Skeletal muscle tissue (tissue), 4 donors: Measurements from ENCODE around the gene SPDYA. TPM values are rescaled to one million over a fixed set of nuclear protein-coding genes. Genes with fewer than 3 reads are reported as not detected.
"Not testable (repeated sequence)": the region's sequence is repeated elsewhere in the genome, so short reads cannot be mapped to it uniquely, and the experiment has no call there.

Source experiments
- H3K27ac ChIP-seq: one replicate; pipeline ENCODE4 v1.7.0; 2013; ENCODE audit warnings: mild to moderate bottlenecking, low read depth, low read length, inconsistent platforms
- H3K27me3 ChIP-seq, 3 donors: one replicate each; pipeline ENCODE4 v1.7.0; 2013; ENCODE audit warnings: low read length in 3 of 3; ENCODE audit not compliant: control insufficient read depth in 3 of 3, insufficient read depth in 3 of 3
- H3K36me3 ChIP-seq, 3 donors: one replicate each; pipeline ENCODE4 v1.7.0; 2013; ENCODE audit warnings: low read length in 3 of 3; ENCODE audit not compliant: control insufficient read depth in 3 of 3, insufficient read depth in 3 of 3
- H3K4me1 ChIP-seq, 3 donors: one replicate each; pipeline ENCODE4 v1.7.0; 2013; ENCODE audit warnings: low read length in 3 of 3, mild to moderate bottlenecking in 3 of 3; ENCODE audit not compliant: control insufficient read depth in 3 of 3, insufficient read depth in 3 of 3
- H3K4me3 ChIP-seq, 3 donors: one replicate each; pipeline ENCODE4 v1.7.0; 2013; ENCODE audit warnings: low read length in 3 of 3
- H3K9ac ChIP-seq, 3 donors: one replicate each; pipeline ENCODE4 v1.7.0; 2013; ENCODE audit warnings: low read length in 3 of 3, mild to moderate bottlenecking in 3 of 3, moderate library complexity in 2 of 3, low read depth in 1 of 3
- H3K9me3 ChIP-seq, 3 donors: one replicate each; pipeline ENCODE4 v1.7.0; 2013; ENCODE audit warnings: low read length in 3 of 3; ENCODE audit not compliant: control insufficient read depth in 3 of 3
- total RNA-seq: library from RNA; depleted of rRNA; stranded (reverse); fragments of >200 nt; gene quantifications from one replicate; pipeline ENCODE4 v1.2.3, GENCODE V29; 2014
- donor health status: Osteomylitis.

The SPDYA gene
- total RNA-seq, 1 donor from 2014 or later = 1.0 TPM

DNA sequence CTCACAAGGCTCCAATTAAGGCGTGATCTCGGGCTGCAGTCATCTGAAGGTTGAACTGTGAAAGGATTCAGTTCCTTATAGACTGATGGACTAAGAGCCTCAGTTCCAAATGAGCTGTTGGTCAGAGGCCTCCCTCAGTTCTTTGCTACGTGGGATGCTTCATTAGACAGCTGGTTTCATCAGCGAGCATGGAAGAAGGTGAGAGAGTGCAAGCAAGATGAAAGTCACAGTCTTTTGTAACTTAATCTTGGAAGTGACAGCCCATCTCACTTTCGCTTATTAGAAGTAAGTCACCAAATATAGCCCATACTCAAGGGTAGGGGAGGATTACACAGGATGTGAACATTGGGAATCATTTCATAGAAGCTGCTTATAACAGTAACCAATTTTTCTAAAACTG lies 32.2 kb upstream of the SPDYA start:
- Histone ChIP-seq H3K4me1 (peaks cover 26 to 36% (median 31%) of the 10 kb centered on the region in 3 donors), H3K9ac (peak overlapping the region in 1 of 3 donors; percentile 2), H3K4me3 (no peak overlapping the region), H3K36me3 (peaks cover 5 to 36% (median 25%) of the 10 kb centered on the region in 3 donors), H3K27me3 (no peaks in the 10 kb centered on the region), H3K27ac (peak overlapping the region; percentile 82), H3K9me3 (no peaks in the 10 kb centered on the region)

GRCh38 chr2:28779001-28779400 lies 31.6 kb upstream of the SPDYA start:
- peak overlapping the region; percentile 82 for H3K27ac ChIP-seq
- no peak overlapping the region for H3K4me3 ChIP-seq
- H3K9me3 ChIP-seq = no peaks in the 10 kb centered on the region
- H3K27me3 ChIP-seq = no peaks in the 10 kb centered on the region
- H3K4me1 ChIP-seq = peaks cover 26 to 38% (median 31%) of the 10 kb centered on the region in 3 donors
- peak overlapping the region in 1 of 3 donors; percentile 2 for H3K9ac ChIP-seq
- H3K36me3 ChIP-seq = peaks cover 8 to 36% (median 30%) of the 10 kb centered on the region in 3 donors

DNA sequence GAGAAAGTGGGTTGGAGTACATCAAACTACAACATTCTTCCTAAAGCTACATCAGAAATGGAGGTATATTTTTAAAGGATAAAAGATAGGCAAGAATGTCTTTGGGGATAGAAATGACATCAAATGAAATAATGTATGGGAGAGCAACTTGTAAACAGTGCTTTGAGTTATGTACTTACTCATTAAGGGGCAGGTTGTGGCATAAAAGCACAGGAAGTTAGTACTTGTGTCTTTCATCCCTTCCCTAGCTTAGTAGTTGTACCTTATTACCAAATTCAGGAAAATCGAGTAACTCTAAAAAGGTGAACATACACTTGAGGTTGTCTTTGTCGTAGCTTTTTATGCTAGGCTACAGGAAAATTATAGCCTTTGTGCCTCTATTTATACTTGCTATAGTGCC lies 30.1 kb upstream of the SPDYA start:
- Histone ChIP-seq H3K27ac (no peak overlapping the region), H3K9me3 (no peaks in the 10 kb centered on the region), H3K4me1 (peaks cover 21 to 34% (median 23%) of the 10 kb centered on the region in 3 donors), H3K36me3 (peaks cover 9 to 43% (median 35%) of the 10 kb centered on the region in 3 donors), H3K27me3 (no peaks in the 10 kb centered on the region), H3K4me3 (no peak overlapping the region), H3K9ac (no peak overlapping the region)

GRCh38 chr2:28782423-28782822 lies 28.2 kb upstream of the SPDYA start:
- Histone ChIP-seq H3K9ac (no peak overlapping the region), H3K36me3 (peaks cover 11 to 51% (median 40%) of the 10 kb centered on the region in 3 donors), H3K9me3 (no peaks in the 10 kb centered on the region), H3K27ac (no peak overlapping the region), H3K4me3 (no peak overlapping the region), H3K4me1 (peaks cover 14 to 25% (median 16%) of the 10 kb centered on the region in 3 donors), H3K27me3 (no peaks in the 10 kb centered on the region)

DNA sequence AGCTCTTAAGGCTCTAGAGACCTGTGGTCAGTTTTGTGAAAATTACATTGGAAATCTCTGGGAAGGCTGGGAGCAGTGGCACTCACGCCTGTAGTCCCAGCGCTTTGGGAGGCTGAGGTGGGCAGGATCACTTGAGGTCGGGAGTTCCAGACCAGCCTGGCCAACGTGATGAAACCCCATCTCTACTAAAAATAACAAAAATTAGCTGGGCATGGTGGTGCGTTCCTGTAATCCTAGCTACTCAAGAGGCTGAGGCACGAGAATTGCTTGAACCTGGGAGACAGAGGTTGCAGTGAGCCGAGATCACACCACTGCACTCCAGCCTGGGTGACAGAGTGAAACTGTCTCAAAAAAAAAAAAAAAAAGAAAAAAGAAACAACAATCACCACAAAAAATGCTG lies 26.1 kb upstream of the SPDYA start:
- H3K4me3 ChIP-seq, H3K27me3 ChIP-seq, H3K4me1 ChIP-seq, H3K9me3 ChIP-seq, H3K9ac ChIP-seq: not testable (repeated sequence)
- peak overlapping the region; percentile 12 for H3K27ac ChIP-seq
- peaks cover 13 to 54% (median 54%) of the 10 kb centered on the region in 3 donors for H3K36me3 ChIP-seq

GRCh38 chr2:28796620-28797019 lies 14.0 kb upstream of the SPDYA start:
- H3K4me1 ChIP-seq = no peaks in the 10 kb centered on the region
- no peak overlapping the region for H3K9ac ChIP-seq
- peaks cover 6 to 34% (median 21%) of the 10 kb centered on the region in 3 donors for H3K36me3 ChIP-seq
- no peaks in the 10 kb centered on the region for H3K27me3 ChIP-seq
- no peak overlapping the region for H3K27ac ChIP-seq
- peaks cover 0 to 3% (median 2%) of the 10 kb centered on the region in 3 donors for H3K9me3 ChIP-seq
- no peak overlapping the region for H3K4me3 ChIP-seq

DNA sequence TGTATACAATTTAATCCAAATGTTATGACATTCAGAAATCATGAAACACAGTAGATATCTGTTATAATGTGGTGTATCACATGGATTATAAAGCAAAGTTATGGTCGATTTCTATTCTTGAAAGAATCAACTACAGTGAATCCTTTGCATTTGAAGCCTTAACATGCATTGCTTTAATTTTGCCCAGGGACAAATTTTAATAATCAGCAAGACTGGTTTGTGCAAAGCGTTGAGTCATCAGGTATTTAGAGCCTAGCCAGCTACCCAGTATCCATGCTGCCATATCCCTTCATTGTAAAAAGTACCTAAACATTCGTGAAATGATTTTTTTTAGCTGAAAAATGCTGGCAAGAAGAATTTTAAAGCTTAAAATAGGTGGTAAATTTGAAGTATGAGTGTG lies 8.9 kb upstream of the SPDYA start:
- Histone ChIP-seq H3K27me3 (no peaks in the 10 kb centered on the region), H3K36me3 (peaks cover 0 to 18% (median 8%) of the 10 kb centered on the region in 3 donors), H3K27ac (no peak overlapping the region), H3K9ac (no peak overlapping the region), H3K4me3 (no peak overlapping the region), H3K9me3 (no peaks in the 10 kb centered on the region), H3K4me1 (no peaks in the 10 kb centered on the region)

- H3K4me3 ChIP-seq = no peak overlapping the region
- H3K36me3 ChIP-seq = peaks cover 0 to 13% (median 8%) of the 10 kb centered on the region in 3 donors
- H3K27me3 ChIP-seq = no peaks in the 10 kb centered on the region
- no peak overlapping the region for H3K9ac ChIP-seq
- H3K9me3 ChIP-seq = no peaks in the 10 kb centered on the region
- no peak overlapping the region for H3K27ac ChIP-seq
- H3K4me1 ChIP-seq = no peaks in the 10 kb centered on the region
These were observed 7.6 kb upstream of the SPDYA start for GRCh38 chr2:28802975-28803429.

- Histone ChIP-seq H3K4me3 (peak overlapping the region; percentile 46 to 64 (median 59)), H3K36me3 (no peaks in the 10 kb centered on the region), H3K27me3 (peaks cover 0 to 5% (median 0%) of the 10 kb centered on the region in 3 donors), H3K4me1 (peaks cover 6 to 12% (median 10%) of the 10 kb centered on the region in 3 donors), H3K27ac (no peak overlapping the region), H3K9me3 (no peaks in the 10 kb centered on the region), H3K9ac (no peak overlapping the region)
These were observed 707 bp upstream of the SPDYA start for GRCh38 chr2:28809927-28810326.

DNA sequence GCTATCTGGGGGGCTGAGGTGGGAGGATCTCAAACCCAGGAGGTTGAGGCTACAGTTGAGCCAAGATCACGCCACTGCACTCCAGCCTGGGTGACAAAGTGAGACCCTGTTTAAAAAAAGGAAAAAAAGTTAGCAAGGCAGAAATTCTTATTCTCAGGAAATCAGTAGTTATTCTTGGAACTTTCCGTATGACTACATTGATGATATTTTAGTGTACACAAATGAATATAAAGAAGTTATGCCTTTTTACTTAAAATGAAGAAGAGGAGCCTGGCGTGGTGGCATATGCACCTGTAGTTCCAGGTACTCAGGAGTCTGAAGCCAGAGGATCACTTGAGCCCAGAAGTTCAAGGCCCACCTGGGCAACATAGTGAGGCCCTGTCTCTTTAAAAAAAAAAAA lies 7.4 kb downstream of the SPDYA start:
- Histone ChIP-seq H3K4me3 (no peak overlapping the region), H3K9ac (no peak overlapping the region), H3K4me1 (no peaks in the 10 kb centered on the region), H3K27me3 (no peaks in the 10 kb centered on the region), H3K27ac (no peak overlapping the region), H3K9me3 (no peaks in the 10 kb centered on the region), H3K36me3 (no peaks in the 10 kb centered on the region)
